PFSK-1 (cell line): ENCODE results near the gene WSCD2.

Source experiments
- POLR2AphosphoS5 ChIP-seq: IDR thresholded peaks from 2 replicates; pipeline ENCODE4 v1.6.1; 2012; ENCODE audit warnings: low read depth, mild to moderate bottlenecking, control low read depth, low read length, moderate library complexity
- TAF1 ChIP-seq: IDR thresholded peaks from 2 replicates; pipeline ENCODE4 v1.6.1; 2012; ENCODE audit warnings: low read length, control low read depth, borderline replicate concordance; ENCODE audit not compliant: insufficient read depth

DNA sequence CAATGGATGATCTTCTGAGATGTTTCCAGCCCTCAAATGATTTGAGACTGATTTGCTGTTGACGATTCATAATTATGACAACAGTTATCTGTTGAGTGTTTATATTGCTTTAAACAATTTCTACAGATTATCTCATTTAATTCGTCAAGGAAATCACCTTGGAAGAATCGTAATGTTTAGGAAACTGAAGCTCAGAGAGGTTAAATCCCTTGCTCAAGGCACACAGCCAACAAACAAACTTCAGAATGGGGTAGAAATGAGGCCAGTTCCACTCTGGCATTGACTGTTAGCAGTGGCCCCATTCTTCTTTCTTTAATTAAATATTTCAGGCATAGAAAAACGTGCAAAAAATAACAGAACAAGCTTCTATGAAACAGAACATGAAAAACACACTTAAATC lies 4.0 kb upstream of the WSCD2 start:
- TF ChIP-seq TAF1 (no peak), POLR2AphosphoS5 (no peak)
